CD4-positive, alpha-beta T cell treated with Interleukin-6 at 100 ng/mL for 8 hours (primary cell): ENCODE data around the gene GXYLT1.
"Not testable (repeated sequence)": the region's sequence is repeated elsewhere in the genome, so short reads cannot be mapped to it uniquely, and the experiment has no call there.

Experiments
- DNase-seq: peaks from one replicate; pipeline ENCODE4 v3.0.0-alpha.2; 2020; ENCODE audit warnings: mixed read lengths, low spot score

GXYLT1 gene

GRCh38 chr12:42144158-42144407, 591 bp downstream of the GXYLT1 start:
- no peak for DNase-seq

DNA sequence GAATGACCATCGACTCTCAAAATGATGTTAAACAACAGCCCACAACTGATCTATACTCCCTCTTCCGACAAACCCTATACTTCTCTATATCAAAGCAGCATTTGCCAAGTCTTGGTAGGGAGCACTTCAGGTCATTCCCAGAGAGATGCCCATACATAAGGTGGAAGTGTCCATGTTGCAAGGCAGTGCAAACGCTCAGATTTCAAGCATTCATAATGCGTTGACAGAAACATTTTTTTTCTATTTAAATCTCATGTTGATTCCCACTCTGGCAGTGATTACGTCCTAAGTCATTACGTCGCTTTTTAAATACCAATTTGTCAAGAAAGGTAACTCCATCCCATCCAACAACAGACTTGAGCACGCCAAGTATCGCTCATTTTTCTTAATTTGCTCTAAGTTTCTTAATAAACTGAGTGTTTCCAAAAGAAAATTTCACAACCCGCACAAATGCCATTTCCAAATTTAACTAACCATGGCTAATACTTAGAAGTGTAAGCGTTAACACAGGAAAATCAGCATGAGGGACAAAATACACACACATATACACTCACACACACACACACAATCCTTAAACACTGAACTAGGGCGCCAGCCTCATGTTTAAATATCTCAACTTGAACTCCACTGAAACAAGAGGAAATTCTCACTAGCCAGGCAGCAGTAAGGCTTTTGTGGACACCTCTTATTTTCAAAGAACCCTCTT, 1.1 kb downstream of the GXYLT1 start:
- DNase-seq = no peak

DNA sequence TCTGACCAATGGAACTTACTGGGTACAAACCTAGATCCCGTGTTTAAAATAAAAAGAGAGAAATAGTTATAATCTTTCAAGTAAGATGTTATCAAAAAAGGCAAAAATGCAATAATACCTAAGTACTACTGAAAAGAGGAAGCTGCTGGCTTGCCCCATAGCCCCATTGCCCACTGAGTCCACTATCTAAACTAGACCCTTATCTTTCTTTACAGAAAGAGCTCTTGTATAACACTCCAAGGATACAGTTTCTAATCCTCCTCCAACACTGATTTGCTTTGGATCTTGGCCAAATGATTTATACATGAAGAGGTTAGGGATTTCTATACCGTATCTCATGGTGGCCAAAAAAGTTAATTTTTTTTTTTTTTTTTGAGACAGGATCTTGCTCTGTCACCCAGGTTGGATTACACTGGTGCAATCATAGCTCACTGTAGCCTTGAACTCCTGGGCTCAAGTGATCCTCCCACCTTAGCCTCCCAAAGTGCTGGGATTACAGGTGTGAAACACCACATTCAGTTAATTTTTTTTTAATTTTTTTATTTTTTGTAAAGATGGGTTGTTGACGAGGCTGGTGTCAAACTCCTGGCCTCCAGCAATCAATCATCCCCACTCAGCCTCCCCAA, 2.6 kb downstream of the GXYLT1 start:
- DNase-seq = no peak

- no peak for DNase-seq
Observed at GRCh38 chr12:42140901-42141300, 3.8 kb downstream of the GXYLT1 start.

GRCh38 chr12:42135259-42135814, 9.3 kb downstream of the GXYLT1 start:
- no peak for DNase-seq

GRCh38 chr12:42130672-42131402, 13.8 kb downstream of the GXYLT1 start:
- no peak for DNase-seq

- DNase-seq = peak; percentile 10
Observed at GRCh38 chr12:42129595-42130204, 15.0 kb downstream of the GXYLT1 start.

DNA sequence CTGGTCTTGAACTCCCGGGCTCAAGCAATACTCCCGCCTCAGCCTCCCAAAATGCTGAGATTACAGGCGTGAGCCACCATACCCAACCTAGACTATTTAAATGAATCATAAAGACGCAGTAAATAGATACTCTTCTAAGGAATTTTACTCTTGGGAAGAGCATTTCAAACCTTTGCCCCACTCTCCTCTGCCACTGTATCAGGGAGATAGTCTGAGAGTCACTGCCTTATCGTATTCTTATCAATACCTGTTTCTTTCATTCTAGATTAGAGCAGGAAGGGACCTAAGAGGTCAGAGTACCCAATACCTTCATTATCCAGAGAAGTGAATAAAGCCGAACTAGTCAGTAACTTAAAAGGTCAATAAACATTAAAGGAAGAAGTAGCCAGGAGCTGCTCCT, 15.8 kb downstream of the GXYLT1 start:
- DNase-seq = no peak

DNA sequence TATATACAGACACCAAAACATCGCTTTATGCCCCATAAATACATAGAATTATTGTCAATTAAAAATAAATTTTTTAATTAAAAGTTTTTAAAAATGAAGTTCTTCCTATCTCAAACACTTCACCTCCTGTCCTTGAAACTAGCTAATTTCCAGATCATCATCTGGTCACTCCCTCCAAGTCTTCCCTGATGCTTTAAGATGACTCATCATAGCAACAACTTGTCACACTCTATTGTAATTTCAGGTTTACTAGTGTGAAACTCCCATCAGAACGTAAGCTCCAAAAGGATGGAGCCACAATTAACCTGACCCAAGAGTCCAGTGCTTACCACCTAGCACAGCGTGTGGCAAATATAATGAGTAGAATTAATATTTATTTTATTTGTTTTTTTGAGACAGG, 16.3 kb downstream of the GXYLT1 start:
- DNase-seq = no peak

DNA sequence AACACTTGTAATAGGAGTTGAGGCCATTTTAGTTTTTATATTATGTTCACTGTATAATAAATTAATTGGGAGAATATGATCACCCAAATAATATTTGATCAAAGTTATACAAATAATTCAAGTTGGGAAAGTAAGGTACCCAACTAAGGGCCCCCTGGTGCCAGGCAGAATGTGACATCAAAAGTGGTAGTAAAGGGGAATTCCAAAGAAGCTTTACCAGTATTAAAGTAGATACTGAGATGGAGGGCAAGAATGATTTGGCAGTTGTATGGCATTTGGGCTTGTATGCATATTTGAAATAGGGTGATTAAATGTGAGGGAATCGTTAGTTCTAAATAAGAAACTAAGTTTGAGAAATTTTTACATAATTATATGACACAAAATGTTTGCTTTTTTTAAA, 17.7 kb downstream of the GXYLT1 start:
- DNase-seq = no peak

DNA sequence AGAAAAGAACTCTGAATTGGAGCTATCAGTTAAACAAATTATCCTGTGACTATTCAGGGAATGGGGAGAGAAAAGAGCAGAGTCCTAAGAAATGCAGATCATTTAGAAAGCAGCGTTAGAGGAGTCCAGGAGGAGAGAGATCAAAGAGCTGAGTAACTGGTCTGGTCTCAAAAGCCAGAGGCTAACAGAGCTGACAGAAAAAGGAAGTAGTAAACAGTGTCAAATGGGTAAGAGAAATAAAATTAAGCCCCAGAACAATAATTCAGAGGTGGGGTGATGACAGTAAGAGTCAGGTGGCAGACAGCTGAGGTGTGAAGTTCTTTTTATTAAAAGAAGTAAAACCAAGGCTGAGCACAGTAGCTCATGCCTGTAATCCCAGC, 19.3 kb downstream of the GXYLT1 start:
- no peak for DNase-seq

DNA sequence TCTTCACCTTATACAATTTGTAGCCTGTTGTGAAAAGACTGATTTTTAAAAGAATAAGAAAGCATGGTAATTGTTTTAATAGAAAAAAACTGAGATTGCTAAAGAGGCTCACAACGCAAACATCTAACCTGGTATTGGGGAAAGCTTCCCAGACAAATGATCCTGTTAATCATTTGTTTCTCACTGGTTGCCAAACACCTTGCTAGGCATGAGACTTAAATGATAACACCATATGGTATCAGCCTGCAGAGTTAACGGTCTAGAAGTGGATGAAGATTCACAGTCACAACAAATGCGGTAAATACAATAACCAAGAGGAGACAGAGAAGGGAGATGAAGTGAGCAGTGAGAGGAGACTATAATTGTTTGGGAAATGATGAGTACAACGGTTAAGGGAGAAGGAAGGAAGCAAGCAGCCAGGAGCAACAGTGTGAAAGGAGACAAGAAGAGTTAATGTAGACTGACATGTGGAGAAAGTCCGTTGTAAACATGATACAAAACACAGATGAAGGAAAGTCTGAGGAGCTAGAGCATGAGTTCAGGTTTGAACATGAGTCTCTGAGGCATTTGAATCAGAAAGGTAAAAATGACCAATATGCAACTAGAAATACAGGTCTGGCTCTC, 19.8 kb downstream of the GXYLT1 start:
- no peak for DNase-seq

DNA sequence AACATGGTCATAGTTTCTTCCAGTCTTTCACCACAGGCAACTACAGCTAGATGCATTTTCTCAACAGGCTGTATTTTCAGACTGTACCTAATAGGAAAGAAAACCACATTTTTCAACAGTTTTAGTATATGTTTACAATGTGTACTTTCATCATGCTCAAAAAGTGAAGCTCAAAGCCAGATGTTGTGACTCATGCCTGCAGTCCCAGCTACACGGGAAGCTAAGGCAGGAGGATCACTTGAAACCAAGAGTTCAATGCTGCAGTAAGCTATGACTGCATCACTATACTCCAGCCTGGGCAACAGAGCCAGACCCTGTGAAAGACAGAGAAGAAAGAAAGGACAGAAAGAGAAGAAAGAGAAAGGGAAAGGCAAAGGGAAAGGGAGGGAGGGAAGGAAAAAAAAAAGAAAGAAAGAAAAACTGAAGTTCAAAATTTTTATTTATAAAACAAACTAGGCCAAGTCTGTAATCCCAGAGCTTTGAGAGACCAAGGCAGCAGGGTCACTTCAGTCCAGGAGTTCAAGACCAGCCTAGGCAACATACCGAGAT, 25.5 kb downstream of the GXYLT1 start:
- DNase-seq = no peak

- DNase-seq = no peak
Observed at GRCh38 chr12:42118136-42118879, 26.4 kb downstream of the GXYLT1 start.

DNA sequence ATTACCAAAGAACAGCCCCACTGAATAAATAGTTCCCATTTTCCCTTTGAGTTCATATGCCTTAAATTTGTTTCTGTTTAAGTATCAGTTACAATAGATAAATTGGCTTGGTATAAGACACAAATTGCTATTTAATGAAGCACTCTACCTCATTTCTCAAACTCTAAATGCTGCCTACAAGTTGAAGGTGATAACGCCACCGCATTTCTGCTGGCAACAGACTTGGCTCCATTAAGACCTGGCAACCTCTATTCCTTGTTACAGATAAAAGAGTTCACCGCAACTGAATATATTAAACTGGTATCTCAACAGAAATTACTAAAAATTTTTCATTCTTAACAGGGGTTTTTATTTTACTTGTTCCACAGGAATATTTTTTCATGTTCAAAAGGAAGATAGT, 35.6 kb downstream of the GXYLT1 start:
- DNase-seq = no peak

DNA sequence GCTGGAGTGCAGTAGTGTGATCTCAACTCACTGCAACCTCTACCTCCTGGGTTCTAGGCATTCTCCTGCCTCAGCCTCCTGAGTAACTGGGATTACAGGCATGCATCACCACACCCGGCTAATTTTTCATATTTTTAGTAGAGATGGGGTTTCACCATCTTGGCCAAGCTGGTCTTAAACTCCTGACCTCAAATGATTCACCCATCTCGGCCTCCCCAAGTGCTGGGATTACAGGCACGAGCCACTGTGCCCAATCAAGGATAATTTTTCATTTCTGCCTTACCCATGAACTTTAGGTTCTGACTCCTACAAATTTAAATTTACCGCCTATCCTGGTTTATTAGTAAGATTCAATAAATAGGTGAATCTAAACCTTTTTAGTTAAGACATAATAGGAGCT, 37.9 kb downstream of the GXYLT1 start:
- not testable (repeated sequence) for DNase-seq

GRCh38 chr12:42104784-42105183, 39.9 kb downstream of the GXYLT1 start:
- no peak for DNase-seq

DNA sequence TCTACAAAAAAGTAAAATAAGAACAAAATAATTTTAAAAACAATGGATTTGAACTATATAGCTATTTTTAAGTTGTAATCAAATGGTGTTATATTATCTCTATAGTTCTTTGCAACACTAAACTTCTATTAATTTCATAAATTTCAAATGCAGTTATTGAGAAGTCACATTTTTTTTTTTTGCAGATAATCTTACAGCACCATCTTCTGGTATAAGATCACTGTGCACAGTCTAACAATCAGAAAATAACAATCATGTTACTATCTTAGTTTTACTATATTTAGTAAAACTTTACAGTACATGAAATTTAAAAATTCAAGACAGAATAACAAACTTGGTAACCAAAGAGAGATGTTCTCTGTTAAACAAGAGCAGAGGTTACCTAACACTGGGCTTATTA, 40.6 kb downstream of the GXYLT1 start:
- no peak for DNase-seq

DNA sequence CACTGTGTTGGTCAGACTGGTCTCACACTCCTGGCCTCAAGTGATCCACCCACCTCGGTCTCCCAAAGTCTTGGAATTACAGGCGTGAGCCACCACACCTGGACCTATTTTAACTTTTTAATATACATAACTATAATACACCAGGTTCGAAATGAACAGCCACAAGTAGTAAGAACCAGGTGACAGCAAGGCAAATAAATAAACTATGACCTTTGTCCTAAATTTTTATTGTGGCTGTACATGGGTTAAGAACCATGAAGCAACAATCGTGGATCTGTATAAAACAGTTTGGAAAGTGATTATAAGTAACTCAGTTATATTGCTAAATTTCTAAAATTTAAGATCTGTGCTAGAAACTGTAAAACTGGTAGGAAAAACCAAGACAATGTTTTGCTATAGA, 41.5 kb downstream of the GXYLT1 start:
- DNase-seq = no peak

- no peak for DNase-seq
Observed at GRCh38 chr12:42102720-42103119, 42.0 kb downstream of the GXYLT1 start.

DNA sequence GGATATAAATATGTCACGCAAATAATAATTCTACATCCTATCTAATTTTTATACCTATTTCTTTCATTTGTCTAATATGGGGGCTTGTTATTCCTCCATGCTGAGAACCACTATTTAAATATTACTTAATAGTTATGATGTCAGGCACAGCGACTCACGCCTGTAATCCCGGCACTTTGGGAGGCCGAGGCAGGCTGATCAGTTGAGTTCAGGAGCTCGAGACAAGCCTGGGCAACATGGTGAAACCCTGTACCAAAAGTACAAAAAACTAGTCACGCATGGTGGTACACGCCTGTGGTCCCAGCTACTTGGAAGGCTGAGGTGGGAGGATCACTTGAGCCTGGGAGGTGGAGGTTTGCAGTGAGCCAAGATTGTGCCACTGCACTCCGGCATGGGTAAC, 45.2 kb downstream of the GXYLT1 start:
- DNase-seq = no peak
